KOPT-K1 (cell line): ENCODE results near the gene PSMA4.
"Not testable (repeated sequence)": the region's sequence is repeated elsewhere in the genome, so short reads cannot be mapped to it uniquely, and the experiment has no call there.

Source experiments
- H3K27ac ChIP-seq: fragments of 200-600 bp; sonication (generic); 2 replicates; pipeline ENCODE4 v1.5.1; 2016; ENCODE audit warnings: antibody characterized with exemption, mild to moderate bottlenecking, low read depth, low read length; ENCODE audit not compliant: poor library complexity, severe bottlenecking
- H3K36me3 ChIP-seq: fragments of 200-600 bp; sonication (generic); 2 replicates; pipeline ENCODE4 v1.5.1; 2017; ENCODE audit warnings: antibody characterized with exemption, mild to moderate bottlenecking, low read length, moderate library complexity; ENCODE audit not compliant: insufficient read depth
- H3K9me3 ChIP-seq: fragments of 200-600 bp; sonication (generic); 2 replicates; pipeline ENCODE4 v1.5.1; 2017; ENCODE audit warnings: antibody characterized with exemption, low read length, mild to moderate bottlenecking; ENCODE audit not compliant: insufficient read depth, poor library complexity, severe bottlenecking

Gene PSMA4

DNA sequence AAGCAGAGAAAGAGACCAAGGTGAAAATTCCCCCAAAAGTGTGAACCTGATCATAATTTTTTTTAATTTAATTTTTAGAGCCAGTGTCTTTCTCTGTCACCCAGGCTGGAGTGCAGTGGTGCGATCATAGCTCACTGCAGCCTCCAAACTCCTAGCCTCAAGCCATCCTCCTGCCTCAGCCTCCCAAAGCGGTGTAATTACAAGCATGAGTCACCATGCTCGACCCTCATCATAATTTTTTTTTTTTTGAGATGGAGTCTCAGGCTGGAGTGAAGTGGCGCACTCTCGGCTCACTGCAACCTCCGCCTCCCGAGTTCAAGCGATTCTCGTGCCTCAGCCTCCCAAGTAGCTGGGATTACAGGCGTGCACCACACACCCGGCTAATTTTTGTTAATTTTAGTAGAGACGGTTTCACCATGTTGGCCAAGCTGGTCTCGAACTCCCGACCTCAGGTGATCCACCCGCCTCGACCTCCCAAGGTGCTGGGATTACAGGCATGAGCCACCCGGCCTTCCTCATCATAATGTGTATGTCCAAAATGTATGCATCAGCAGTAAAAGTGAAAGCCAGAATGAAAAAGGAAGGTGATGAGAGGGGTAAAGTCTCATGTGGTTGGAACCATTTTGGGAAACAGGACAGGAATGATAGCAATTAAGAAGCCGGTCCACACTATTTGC lies 642 bp upstream of the PSMA4 start:
- peaks cover 31% of the 10 kb centered on the region for H3K36me3 ChIP-seq
- peak overlapping the region; percentile 94 for H3K27ac ChIP-seq
- not testable (repeated sequence) for H3K9me3 ChIP-seq

DNA sequence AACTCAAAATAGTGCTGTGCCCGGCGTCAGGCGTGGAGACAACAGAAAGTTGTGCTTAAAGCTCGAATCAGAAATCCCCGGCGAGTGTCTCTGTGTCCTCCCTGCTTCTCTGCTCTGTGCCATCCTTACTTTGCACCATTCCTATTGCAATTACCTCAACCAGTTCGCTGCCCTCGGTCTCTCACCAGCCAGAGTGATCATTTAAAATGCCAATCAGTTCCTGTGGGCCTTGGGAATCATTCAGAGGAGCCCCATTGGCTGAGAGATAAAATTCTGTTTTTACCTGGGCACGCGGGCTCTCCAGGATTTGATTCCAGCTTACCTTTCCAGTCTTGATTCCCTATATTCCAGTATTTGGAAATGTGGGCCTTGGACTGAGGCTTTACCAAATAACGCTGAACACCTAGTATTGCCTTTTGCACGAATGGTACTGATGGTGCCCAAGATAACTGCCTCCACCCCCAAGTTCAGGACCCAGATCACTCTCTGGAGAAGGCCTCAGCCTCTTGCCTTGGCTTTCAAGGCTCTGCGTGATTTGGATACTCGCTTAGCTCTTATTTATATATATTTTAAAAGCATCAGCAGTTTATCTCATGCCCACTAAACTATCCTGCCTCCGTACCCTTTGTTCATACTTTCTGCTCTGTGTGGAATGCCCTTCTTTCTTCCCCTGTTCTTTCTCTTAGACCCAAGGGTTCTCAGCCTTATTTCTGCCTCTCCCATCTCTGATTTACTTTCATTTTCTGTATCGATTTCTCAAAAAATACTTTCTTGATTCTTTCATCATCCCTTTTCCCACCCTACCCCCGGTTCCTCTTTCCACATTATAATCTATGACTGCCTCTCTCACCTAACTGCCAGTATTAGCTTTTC lies 863 bp downstream of the PSMA4 start:
- no peaks in the 10 kb centered on the region for H3K9me3 ChIP-seq
- peak overlapping the region; percentile 94 for H3K27ac ChIP-seq
- H3K36me3 ChIP-seq = peaks cover 46% of the 10 kb centered on the region

- Histone ChIP-seq H3K27ac (peak overlapping the region; percentile 94), H3K36me3 (peaks cover 52% of the 10 kb centered on the region), H3K9me3 (no peaks in the 10 kb centered on the region)
These were observed 1.4 kb downstream of the PSMA4 start for GRCh38 chr15:78541744-78542034.

DNA sequence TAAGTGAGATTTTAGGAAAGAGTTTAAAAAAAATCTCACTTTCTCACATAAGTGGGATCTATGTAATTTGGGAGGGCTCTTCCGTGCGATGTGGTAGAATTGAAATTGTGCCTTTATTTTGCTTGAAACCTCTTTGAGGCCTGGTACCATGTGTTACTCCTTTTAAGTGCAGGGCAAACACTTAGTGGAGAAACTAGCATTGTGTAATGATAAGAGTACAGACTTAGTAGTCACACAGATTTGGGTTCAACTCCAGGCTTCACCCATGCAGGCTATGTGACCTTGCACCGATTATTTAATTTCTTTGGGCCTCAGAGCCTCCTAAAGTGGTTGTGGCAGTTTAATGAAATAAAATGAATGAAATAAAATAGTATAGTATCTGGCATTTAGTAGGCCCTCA lies 2.4 kb downstream of the PSMA4 start:
- no peak overlapping the region for H3K27ac ChIP-seq
- H3K9me3 ChIP-seq = no peaks in the 10 kb centered on the region
- peaks cover 62% of the 10 kb centered on the region for H3K36me3 ChIP-seq

- no peaks in the 10 kb centered on the region for H3K9me3 ChIP-seq
- no peak overlapping the region for H3K27ac ChIP-seq
- peaks cover 64% of the 10 kb centered on the region for H3K36me3 ChIP-seq
These were observed 9.9 kb downstream of the PSMA4 start for GRCh38 chr15:78550194-78550593.

DNA sequence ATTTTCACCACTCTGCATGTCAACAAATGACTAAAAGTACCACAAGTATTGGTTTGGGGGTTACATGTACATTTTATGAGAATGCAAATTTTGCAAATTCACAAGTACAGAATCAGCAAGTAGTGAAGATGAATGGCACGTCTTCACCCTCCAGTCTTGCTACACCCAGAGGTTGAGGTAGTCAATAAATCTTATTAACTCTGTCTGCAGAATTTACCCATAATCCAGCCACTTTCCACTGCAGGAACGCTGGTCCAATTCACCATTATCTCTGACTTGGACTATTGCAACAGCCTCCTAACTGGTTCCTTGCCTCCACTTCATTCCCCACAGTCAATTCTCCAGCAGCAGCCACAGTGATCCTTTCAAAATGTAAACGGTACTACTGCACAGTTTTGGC lies 10.6 kb downstream of the PSMA4 start:
- Histone ChIP-seq H3K9me3 (no peaks in the 10 kb centered on the region), H3K27ac (no peak overlapping the region), H3K36me3 (peaks cover 58% of the 10 kb centered on the region)

GRCh38 chr15:78551902-78552301 lies 11.7 kb downstream of the PSMA4 start:
- Histone ChIP-seq H3K9me3 (no peaks in the 10 kb centered on the region), H3K36me3 (peaks cover 47% of the 10 kb centered on the region), H3K27ac (no peak overlapping the region)

DNA sequence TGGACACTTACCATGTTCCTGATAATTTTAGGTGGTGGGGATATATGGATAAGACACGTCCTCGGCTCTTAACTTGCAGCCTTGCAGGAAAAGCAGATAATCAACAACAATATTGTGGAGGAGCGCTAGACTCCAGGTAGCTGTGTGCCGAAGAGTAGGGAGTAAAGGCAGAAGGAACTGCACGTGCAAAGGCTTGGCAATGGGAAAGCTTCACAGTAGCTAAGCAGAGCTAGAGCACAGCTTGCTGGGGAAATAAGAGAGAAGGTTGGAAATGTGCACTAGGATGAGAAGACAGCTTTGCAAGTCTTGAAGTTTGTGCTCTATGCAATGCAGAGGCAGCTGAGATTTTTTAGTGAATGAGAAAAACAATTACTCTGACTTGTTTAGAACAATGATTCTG lies 12.4 kb downstream of the PSMA4 start:
- Histone ChIP-seq H3K9me3 (no peaks in the 10 kb centered on the region), H3K36me3 (peaks cover 40% of the 10 kb centered on the region), H3K27ac (no peak overlapping the region)

- H3K9me3 ChIP-seq, H3K36me3 ChIP-seq, H3K27ac ChIP-seq: not testable (repeated sequence)
These were observed 20.0 kb downstream of the PSMA4 start for GRCh38 chr15:78560201-78560600.

DNA sequence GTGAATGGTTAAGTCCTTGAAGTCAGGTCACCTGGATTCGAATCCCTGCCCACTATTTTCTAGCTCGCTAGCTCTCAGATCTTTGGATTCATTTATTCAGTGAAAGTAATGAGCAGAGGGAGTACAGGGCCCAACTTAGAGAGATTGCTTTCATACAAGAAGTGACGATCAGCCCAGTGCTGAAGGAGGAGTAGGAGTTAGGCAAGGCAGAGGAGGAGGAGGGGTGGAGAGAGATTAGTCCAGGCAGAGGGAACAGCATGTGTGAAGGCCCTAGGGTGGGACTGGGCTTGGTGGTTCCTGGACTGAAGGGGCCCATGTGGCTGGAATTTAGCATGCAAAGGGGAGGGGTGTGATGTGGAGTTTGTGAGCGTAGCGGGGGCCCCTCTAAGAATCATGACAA lies 21.2 kb downstream of the PSMA4 start:
- H3K9me3 ChIP-seq = no peaks in the 10 kb centered on the region
- H3K27ac ChIP-seq = no peak overlapping the region
- no peaks in the 10 kb centered on the region for H3K36me3 ChIP-seq

DNA sequence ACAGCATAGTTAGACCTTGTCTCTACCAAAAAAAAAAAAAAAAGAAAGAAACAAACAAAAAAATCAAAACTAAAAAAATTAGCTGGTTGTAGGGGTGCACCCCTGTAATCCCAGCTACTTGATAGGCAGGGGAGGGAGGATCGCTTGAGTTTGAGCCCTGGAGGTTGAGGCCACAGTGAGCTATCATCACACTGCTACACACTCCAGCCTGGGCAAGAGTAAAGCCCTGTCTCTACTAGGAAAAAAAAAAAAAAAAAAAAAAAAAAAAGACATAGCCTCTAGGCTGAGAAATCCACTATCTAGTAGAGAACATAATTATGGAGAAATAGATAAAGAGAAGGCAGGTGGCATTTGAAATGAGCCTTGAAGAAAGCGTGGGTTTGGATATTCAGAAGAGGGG lies 22.8 kb downstream of the PSMA4 start:
- Histone ChIP-seq H3K27ac (no peak overlapping the region), H3K36me3 (no peaks in the 10 kb centered on the region), H3K9me3 (no peaks in the 10 kb centered on the region)

- Histone ChIP-seq H3K27ac (peak overlapping the region; percentile 72), H3K9me3 (no peaks in the 10 kb centered on the region), H3K36me3 (no peaks in the 10 kb centered on the region)
These were observed 24.5 kb downstream of the PSMA4 start for GRCh38 chr15:78564743-78565096.

- no peaks in the 10 kb centered on the region for H3K9me3 ChIP-seq
These were observed 25.1 kb downstream of the PSMA4 start, which contains the start of gene CHRNA5 for GRCh38 chr15:78565097-78565950. Gene CHRNA5 (plus strand): TSS chr15:78565520. CDS start chr15:78565720, 200 bp downstream.

DNA sequence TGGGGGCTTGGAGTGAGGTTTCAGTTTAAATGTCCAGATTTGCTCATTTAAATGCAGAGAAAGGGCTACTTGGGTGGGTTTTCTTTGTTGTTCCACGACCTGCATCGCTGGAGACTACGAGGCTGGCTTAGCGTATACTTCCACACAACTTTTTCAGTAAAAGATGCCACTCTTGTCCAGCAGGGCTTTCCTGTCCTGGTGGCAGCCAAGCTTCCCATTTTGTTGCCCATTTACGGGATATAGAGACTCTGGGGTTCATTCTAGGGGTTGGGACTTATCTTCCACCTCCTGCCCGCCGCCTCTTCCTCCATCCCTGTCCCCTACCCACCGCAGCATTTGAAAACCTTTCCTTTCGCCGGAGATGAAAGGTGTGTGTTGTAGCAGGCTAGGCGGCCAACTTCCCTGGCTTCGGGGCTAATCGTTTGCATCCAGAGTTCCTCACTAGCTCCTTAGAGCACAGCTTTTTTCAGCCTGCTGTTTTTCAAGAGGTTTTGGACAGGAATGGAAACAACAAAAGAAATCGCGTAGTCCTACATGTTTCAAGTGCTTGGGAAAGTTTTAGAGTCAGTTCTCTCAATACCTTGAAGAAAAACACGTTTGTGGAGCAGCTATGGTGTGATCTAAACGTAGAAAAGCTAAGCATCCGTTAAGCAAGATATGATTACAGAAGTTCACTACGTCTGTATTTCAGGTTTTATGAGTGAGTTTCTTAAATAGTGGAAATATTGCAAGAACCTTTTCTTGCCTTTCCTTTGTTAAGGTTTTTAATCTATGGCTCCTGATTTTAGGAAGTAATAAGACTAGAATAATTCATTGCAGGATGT lies 25.9 kb downstream of the PSMA4 start:
- no peaks in the 10 kb centered on the region for H3K36me3 ChIP-seq
- H3K9me3 ChIP-seq = no peaks in the 10 kb centered on the region
- H3K27ac ChIP-seq = peak overlapping the region; percentile 72

More at GRCh38 chr15:78565097-78565950, 25.1 kb downstream of the PSMA4 start, which contains the start of gene CHRNA5:
- no peaks in the 10 kb centered on the region for H3K36me3 ChIP-seq
- peak within 1 kb of the TSS; percentile 72 for H3K27ac ChIP-seq
